HG02852 (cell line): Measurements from ENCODE around the gene UBXN10.

ENCODE experiments used
- ATAC-seq: cut with Tn5 transposase; IDR thresholded peaks from one replicate; pipeline ENCODE4 v1.9.1; 2021; ENCODE audit warnings: mild to moderate bottlenecking, moderate library complexity; ENCODE audit not compliant: unreplicated experiment

Gene UBXN10

DNA sequence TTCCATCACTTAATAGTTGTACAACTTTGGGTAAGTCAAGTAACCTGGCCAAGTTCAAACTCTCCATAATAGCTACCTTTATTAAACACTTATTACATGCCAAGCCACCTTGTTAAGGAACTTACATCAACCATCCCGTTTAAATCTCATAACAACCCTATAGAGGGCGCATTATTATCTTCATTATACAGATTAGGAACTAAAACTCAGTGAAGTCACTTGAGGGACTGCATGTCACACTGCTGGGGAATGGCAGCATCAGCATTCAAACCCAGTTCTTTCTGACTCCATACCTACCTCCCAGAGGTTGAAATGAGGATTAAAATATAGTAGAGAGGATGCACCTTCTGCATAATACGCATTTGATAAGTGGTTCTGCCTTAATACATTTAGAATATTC, 47.5 kb downstream of the UBXN10 start:
- no peak for ATAC-seq

DNA sequence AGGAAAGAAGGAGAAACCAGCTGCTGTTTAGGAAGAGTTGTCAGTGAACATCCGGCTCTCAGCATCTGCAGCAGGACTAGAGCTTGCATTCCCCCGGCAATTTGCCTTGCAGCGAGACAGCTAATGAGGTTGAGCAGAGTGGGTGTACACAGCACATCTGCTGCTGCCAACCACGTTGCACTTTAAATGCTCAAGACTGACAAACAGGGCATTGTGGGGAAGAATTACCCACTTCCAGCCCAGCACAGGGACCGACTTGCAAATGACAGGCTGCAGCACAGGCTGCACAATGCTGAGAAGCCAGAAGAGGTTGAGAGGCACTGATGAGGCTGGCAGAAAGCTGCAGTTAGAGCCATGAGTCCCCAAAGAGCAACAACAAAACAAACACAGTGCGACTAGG, 48.0 kb downstream of the UBXN10 start:
- no peak for ATAC-seq

DNA sequence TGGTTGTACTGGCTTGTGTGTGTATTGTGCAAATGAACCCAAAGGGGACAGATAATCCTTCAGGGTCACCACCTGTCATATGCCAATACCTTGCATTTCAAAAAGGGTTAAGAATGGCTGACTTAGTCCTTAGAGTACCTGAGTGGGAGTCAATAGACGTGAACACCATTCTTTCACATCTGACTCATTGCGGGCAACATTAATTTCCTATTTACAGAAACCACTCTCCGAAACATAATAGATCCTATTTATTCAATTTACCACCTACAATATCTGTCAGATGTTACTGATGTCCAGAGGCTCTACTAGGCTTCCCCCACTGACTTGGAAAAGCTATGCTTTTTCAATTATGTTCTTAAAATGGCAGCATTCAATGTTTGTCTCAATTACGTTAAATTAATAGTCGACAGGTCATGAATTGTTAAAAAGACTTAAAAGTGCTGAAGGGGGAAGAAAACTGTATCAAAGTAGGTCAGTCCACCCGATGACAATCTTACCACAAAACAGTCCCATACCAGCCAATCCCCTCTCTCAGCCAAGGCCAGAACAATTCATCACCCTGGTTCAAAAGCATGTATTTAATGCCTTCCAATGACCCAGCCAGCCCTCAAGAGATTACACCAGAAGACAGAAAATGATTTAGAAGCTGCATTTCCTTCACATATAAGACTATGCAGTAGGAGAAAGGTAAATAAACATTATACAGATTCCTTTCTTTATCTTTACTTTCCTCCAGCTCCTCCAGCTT, 49.1 kb downstream of the UBXN10 start:
- ATAC-seq: no peak

DNA sequence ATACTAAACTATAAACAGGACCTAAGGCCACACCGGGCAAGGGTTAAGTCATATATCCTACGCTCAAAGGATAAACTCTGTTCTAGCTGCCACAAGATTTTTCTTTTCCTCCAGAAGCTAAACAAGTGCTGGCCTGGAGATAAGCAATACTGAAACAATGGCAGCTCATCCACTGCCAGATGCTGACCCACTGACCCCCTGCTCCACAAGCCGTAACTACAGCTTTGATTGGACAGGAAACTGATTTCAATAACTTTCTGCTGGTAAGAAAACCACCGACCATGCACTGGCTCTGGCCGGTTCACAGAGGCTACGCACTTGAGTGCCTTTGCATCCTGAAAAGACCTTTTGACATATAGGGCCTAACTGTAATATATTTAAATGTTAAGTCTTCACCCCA, 51.8 kb downstream of the UBXN10 start:
- ATAC-seq: no peak

DNA sequence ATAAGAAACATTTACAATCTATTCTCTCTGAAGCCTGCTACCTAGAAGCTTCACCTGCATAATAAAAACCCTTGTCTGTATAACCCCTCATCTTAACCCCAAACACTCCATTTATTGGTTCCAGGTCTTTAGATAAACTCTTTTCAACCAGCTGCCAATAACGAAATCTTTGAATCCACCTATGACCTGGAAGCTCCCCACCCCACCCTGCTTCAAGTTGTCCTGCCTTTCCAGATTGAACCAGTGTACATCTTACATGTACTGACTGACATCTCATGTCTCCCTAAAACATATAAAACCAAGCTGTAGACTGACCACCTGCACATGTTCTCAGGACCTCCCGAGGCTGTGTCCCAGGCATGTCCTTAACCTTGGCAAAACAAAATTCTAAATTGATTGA, 54.1 kb downstream of the UBXN10 start:
- ATAC-seq: no peak

DNA sequence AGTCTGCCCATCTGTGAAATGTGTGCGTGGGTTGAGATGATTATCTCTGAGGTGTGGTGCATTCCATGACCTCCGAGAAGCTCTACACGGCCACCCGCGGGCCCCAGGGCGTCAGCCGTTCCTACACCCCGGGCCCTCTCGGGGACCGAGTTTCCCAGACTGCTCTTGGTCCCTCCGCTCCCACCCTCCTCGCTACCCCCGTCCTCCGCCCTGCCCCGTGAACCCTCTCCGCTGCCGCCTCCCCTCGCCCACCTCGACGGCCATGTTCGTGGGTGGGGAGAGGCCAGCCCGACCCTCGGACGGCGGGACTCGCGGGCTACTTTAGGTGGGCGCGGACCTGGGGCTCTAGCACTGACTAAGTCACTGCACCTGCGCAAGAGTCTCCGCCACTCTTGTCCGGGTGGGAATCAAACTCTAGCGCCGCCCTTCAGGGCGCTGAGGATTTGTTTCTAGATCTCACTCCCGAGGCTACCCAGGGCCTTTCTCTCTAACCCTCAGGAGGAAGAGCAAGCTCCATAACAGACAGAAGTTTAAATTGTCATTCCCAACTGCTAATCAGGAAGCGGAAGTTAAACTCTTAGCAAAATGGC, 57.1 kb downstream of the UBXN10 start:
- ATAC-seq: no peak
